K562 (cell line): ENCODE results near the gene SOX15. TPM values are rescaled to one million over a fixed set of nuclear protein-coding genes. Genes with fewer than 3 reads are reported as not detected.

Experiments used
- GABPB1 ChIP-seq: sonication (generic); formaldehyde crosslinking; IDR thresholded peaks from 2 replicates; pipeline ENCODE4 v1.8.0; 2022; ENCODE audit warnings: mild to moderate bottlenecking, missing genetic modification reagents
- GATAD2A ChIP-seq: fragments of 450-650 bp; IDR thresholded peaks from 2 replicates; pipeline ENCODE4 v1.6.1; 2017
- HNRNPK ChIP-seq: fragments of 200-400 bp; formaldehyde crosslinking; IDR thresholded peaks from one replicate; pipeline ENCODE4 v1.6.1; 2018; ENCODE audit warnings: mild to moderate bottlenecking, low read depth, low read length; ENCODE audit not compliant: poor library complexity, severe bottlenecking
- KLF1 ChIP-seq: fragments of 450-650 bp; IDR thresholded peaks from 2 replicates; pipeline ENCODE4 v1.6.1; 2016; ENCODE audit warnings: missing genetic modification characterization, missing compliant biosample characterization
- NFE2L1 ChIP-seq: fragments of 450-650 bp; IDR thresholded peaks from 2 replicates; pipeline ENCODE4 v1.6.1; 2016; ENCODE audit warnings: missing genetic modification characterization, low read depth, mild to moderate bottlenecking, missing compliant biosample characterization, moderate library complexity, borderline replicate concordance
- PCBP2 ChIP-seq: fragments of 200-400 bp; formaldehyde crosslinking; IDR thresholded peaks from 2 replicates; pipeline ENCODE4 v1.6.1; 2018; ENCODE audit warnings: low read length, low read depth, mild to moderate bottlenecking, moderate library complexity; ENCODE audit not compliant: poor library complexity, severe bottlenecking
- TAF1 ChIP-seq: IDR thresholded peaks from 2 replicates; pipeline ENCODE4 v1.6.1; 2011; ENCODE audit warnings: mild to moderate bottlenecking, low read length, moderate library complexity; ENCODE audit not compliant: insufficient read depth, control insufficient read depth, severe bottlenecking; ENCODE audit errors: extremely low read depth
- THRAP3 ChIP-seq: fragments of 450-650 bp; IDR thresholded peaks from 2 replicates; pipeline ENCODE4 v1.6.1; 2016; ENCODE audit warnings: mild to moderate bottlenecking, inconsistent platforms, borderline replicate concordance
- YY1 ChIP-seq, 3 experiments: IDR thresholded peaks; 2 replicates each; pipeline ENCODE4 v1.6.1; 2011; ENCODE audit warnings: low read length in 2 of 3, mild to moderate bottlenecking in 2 of 3, moderate library complexity in 2 of 3, borderline replicate concordance in 1 of 3, control low read depth in 1 of 3, low read depth in 1 of 3; ENCODE audit not compliant: insufficient read depth in 3 of 3, insufficient replicate concordance in 2 of 3, control insufficient read depth in 1 of 3, insufficient read length in 1 of 3; ENCODE audit errors: extremely low read depth in 1 of 3
- ZNF175 ChIP-seq: fragments of 200-800 bp; sonication (Bioruptor generic); IDR thresholded peaks from 2 replicates; pipeline ENCODE4 v1.6.1; 2016; ENCODE audit warnings: low read depth, mild to moderate bottlenecking, missing genetic modification characterization, missing compliant biosample characterization
- ZNF766 ChIP-seq: fragments of 200-800 bp; sonication (Bioruptor generic); conservative IDR thresholded peaks from 2 replicates; pipeline ENCODE4 v1.6.1; 2016; ENCODE audit warnings: missing genetic modification characterization, missing compliant biosample characterization
- polyA plus RNA-seq, 8 experiments: library from polyadenylated mRNA; depleted of rRNA in 4 of 8; stranded (reverse) in 5 of 8; unstranded in 3 of 8; fragments of >200 nt; fragmentation: Nextera tagmentation in 2 of 8; fragmentation: Illumina TruSeq in 1 of 8; extraction: Ambion mirVana in 2 of 8; extraction: Trizol in 1 of 8; gene quantifications; 2 replicates each; pipeline versions ENCODE4 v1.2.1 to v1.2.3, GENCODE V29; 2011 to 2014; ENCODE audit warnings: inconsistent platforms in 1 of 8, missing spikeins in 1 of 8
- total RNA-seq, 7 experiments: library from RNA; depleted of rRNA in 6 of 7; stranded (reverse); fragments of >200 nt in 6 of 7; fragmentation: Illumina TruSeq in 2 of 7; extraction: Trizol in 2 of 7; gene quantifications; 2 replicates each; pipeline versions ENCODE4 v1.2.1 to v1.2.3, GENCODE V29; 2011 to 2021; ENCODE audit warnings: low replicate concordance in 1 of 7
- TF ChIP-seq, protein P1 (sequence below): fragments of 250-450 bp; sonication (Bioruptor Pico); IDR thresholded peaks from 2 replicates; pipeline ENCODE4 v1.4.0; 2020
- TF ChIP-seq, protein P2 (sequence below): IDR thresholded peaks from 2 replicates; pipeline ENCODE4 v1.6.1; 2012; ENCODE audit warnings: low read depth, low read length, improper control_type of control experiment, borderline replicate concordance
- TF ChIP-seq, protein P3 (sequence below), 2 experiments: fragments of 450-650 bp in 1 of 2; IDR thresholded peaks; 2 replicates each; pipeline ENCODE4 v1.6.1; 2011 to 2017; ENCODE audit warnings: low read depth in 2 of 2, antibody characterized with exemption in 1 of 2, borderline replicate concordance in 1 of 2, low read length in 1 of 2, mild to moderate bottlenecking in 1 of 2, mixed read lengths in 1 of 2; ENCODE audit not compliant: control insufficient read depth in 1 of 2
- TF ChIP-seq, protein P4 (sequence below): fragments of 450-650 bp; IDR thresholded peaks from 2 replicates; pipeline ENCODE4 v1.6.1; 2017; ENCODE audit warnings: mild to moderate bottlenecking, moderate library complexity

Gene SOX15
- total and polyA plus RNA-seq, 9 of the 15 experiments (the other 6 are each of a cell fraction or from before 2014, with no cell fraction given) = 0.07 to 0.33 (median 0.19) TPM; not detected in 5

- no peak for TF ChIP-seq THRAP3
- peak; percentile 64 for TF ChIP-seq HNRNPK
- 0 out of 2 replicates have a peak, but pooled peaks have one; percentile 32 for TF ChIP-seq ZNF175 (CRISPR knock-in tag)
- TF ChIP-seq, protein P1, sequence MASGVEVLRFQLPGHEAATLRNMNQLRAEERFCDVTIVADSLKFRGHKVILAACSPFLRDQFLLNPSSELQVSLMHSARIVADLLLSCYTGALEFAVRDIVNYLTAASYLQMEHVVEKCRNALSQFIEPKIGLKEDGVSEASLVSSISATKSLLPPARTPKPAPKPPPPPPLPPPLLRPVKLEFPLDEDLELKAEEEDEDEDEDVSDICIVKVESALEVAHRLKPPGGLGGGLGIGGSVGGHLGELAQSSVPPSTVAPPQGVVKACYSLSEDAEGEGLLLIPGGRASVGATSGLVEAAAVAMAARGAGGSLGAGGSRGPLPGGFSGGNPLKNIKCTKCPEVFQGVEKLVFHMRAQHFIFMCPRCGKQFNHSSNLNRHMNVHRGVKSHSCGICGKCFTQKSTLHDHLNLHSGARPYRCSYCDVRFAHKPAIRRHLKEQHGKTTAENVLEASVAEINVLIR (CRISPR knock-in tag) = no peak
- TF ChIP-seq, protein P2, sequence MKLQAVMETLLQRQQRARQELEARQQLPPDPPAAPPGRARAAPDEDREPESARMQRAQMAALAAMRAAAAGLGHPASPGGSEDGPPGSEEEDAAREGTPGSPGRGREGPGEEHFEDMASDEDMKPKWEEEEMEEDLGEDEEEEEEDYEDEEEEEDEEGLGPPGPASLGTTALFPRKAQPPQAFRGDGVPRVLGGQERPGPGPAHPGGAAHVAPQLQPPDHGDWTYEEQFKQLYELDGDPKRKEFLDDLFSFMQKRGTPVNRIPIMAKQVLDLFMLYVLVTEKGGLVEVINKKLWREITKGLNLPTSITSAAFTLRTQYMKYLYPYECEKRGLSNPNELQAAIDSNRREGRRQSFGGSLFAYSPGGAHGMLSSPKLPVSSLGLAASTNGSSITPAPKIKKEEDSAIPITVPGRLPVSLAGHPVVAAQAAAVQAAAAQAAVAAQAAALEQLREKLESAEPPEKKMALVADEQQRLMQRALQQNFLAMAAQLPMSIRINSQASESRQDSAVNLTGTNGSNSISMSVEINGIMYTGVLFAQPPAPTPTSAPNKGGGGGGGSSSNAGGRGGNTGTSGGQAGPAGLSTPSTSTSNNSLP = no peak
- TF ChIP-seq, protein P3, sequence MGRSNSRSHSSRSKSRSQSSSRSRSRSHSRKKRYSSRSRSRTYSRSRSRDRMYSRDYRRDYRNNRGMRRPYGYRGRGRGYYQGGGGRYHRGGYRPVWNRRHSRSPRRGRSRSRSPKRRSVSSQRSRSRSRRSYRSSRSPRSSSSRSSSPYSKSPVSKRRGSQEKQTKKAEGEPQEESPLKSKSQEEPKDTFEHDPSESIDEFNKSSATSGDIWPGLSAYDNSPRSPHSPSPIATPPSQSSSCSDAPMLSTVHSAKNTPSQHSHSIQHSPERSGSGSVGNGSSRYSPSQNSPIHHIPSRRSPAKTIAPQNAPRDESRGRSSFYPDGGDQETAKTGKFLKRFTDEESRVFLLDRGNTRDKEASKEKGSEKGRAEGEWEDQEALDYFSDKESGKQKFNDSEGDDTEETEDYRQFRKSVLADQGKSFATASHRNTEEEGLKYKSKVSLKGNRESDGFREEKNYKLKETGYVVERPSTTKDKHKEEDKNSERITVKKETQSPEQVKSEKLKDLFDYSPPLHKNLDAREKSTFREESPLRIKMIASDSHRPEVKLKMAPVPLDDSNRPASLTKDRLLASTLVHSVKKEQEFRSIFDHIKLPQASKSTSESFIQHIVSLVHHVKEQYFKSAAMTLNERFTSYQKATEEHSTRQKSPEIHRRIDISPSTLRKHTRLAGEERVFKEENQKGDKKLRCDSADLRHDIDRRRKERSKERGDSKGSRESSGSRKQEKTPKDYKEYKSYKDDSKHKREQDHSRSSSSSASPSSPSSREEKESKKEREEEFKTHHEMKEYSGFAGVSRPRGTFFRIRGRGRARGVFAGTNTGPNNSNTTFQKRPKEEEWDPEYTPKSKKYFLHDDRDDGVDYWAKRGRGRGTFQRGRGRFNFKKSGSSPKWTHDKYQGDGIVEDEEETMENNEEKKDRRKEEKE (IDR thresholded peaks at IDR 0.05; ENCODE audit: borderline replicate concordance in 1 of 2, control insufficient read depth in 1 of 2, low read depth in 2 of 2, low read length in 1 of 2) = no peak
- TF ChIP-seq NFE2L1 (tag) = no peak
- TF ChIP-seq, protein P4, sequence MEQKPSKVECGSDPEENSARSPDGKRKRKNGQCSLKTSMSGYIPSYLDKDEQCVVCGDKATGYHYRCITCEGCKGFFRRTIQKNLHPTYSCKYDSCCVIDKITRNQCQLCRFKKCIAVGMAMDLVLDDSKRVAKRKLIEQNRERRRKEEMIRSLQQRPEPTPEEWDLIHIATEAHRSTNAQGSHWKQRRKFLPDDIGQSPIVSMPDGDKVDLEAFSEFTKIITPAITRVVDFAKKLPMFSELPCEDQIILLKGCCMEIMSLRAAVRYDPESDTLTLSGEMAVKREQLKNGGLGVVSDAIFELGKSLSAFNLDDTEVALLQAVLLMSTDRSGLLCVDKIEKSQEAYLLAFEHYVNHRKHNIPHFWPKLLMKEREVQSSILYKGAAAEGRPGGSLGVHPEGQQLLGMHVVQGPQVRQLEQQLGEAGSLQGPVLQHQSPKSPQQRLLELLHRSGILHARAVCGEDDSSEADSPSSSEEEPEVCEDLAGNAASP = no peak
- peak; percentile 57 for TF ChIP-seq TAF1
- no peak for TF ChIP-seq KLF1 (tag)
- TF ChIP-seq ZNF766 (CRISPR knock-in tag) = 0 out of 2 replicates have a peak, but pooled peaks have one; percentile 15
- peak in 1 of 3 experiments; percentile 15 for TF ChIP-seq YY1 (IDR thresholded peaks at IDR 0.05; ENCODE audit: borderline replicate concordance in 1 of 3, control insufficient read depth in 1 of 3, extremely low read depth in 1 of 3, insufficient read depth in 3 of 3, insufficient read length in 1 of 3, insufficient replicate concordance in 2 of 3, low read depth in 1 of 3, low read length in 2 of 3)
- peak; percentile 6 for TF ChIP-seq PCBP2
- TF ChIP-seq GATAD2A = no peak
- TF ChIP-seq GABPB1 (CRISPR knock-in tag) = peak; percentile 80
Observed at GRCh38 chr17:7573324-7574080, 16.4 kb downstream of the SOX15 start (continued).
